Measurements from ENCODE around the gene SELENBP1.
"Not testable (repeated sequence)": the region's sequence is repeated elsewhere in the genome, so short reads cannot be mapped to it uniquely, and the experiment has no call there.

The SELENBP1 gene

DNA sequence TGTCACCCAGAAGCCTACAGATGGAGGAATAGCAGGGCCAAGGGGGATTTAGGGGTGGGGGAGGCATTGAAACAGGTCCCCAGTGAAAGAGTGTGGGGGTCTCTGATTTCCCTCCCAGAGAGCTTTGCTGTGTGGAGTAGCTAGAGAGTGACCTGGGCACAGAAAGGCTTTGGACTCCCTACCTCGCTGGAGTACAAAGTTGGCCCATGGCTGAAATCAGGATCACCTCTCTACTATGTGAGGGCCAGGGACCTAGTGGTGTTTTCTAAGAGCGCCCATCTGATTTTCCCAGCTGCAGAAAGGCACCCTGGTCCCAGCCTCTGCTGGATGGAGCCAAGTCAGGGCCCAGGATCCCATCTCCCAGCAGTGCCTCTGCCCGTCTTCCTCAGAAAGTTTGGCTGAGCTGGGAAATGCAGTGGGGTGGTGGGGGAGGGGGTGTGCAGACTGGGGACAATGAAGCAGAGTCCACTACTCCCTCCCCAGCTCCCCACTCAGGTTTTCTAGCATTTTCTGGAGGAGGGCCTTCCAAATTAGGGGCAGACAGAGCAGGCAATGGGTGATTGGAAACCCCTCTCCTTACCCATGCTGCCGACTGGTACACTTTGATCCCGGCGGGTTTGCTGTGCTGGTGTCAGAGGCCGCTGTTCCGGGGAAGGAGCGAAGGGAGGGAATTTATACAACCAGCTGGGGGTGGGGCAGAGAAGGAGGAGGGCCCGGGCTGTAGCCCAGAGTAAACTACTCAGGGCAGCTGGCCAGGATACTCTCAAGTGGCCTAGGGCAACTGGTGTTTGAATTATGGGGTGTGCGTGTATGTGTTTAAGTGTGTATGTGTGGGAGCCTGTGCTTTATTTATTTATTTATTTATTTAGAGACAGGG is at the start of gene SELENBP1:
Gene SELENBP1 (minus strand): TSS at position 648 of the 877 bp plus-strand sequence. CDS start 64 bp downstream, at position 584.
- DNase-seq (ENCODE audit: low spot score): peak; percentile 62

DNA sequence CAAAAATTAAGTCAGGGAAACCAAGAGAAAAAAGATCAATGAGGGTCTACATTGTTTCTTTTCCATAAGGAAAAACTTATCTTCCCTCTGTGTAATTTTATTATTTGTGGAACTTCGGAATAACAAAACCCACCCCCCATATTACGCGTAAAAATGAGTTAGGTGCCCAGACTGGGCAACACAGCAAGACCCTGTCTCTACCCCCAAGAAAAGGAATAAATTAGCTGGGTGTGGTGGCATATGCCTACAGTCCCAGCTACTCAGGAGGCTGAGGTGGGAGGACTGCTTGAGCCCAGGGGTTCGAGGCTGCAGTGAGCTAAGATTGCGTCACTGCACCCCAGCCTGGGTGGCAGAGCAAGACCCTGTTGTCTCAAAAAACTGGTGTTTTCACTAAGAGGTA is 47.3 kb upstream of the SELENBP1 start:
- DNase-seq (ENCODE audit: low spot score): no peak

DNA sequence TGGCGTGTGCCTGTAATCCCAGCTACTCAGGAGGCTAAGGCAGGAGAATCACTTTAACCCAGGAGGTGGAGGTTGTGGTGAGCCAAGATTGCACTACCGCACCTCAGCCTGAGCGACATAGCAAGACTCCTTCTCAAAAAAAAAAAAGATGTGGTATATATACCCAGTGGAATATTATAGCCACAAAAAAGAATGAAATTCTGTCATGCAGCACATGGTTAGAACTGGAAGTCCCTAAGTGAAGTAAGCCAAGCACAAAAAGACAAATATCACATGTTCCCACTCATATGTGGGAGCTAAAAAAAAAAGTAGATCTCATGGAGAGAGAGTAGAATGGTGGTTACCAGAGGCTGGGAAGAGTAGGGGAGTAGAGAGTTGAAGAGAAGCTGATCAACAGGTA is 45.6 kb upstream of the SELENBP1 start:
- no peak for DNase-seq (ENCODE audit: low spot score)

DNA sequence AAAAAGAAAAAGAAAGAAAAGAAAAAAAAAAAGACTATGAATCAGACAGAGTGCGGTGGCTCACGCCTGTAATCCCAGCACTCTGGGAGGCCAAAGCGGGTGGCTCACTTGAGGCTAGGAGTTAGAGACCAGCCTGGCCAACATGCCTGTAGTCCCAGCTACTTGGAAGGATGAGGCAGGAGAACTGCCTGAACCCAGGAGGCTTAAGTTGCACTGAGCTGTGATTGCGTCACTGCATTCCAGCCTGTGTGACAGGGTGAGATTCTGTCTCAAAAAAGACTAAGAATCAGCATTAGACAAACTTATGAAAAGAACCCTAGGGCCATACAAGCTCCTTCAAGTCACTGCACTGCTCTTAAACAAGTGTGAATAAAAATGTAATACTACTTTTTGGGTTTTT is 43.7 kb upstream of the SELENBP1 start:
- no peak for DNase-seq (ENCODE audit: low spot score)

DNA sequence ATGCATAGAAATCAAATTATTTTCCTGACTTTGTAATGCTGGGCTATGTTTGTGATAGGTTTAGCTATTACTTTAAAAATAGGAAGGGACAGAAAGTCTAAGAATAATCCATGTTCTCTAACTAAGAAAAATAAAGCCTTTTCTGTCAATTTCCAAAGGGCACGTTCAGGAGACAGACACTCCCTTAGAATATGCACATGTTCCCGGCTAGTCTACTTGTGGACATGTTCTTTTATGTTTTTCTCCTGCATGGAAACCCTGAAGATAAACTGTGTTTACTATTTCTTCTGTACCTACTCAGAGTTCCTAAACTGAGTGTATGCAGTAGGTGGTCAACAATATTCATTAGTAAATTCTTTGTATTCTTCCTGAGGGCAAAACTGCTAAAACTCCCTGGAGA is 39.4 kb upstream of the SELENBP1 start:
- no peak for DNase-seq (ENCODE audit: low spot score)

DNA sequence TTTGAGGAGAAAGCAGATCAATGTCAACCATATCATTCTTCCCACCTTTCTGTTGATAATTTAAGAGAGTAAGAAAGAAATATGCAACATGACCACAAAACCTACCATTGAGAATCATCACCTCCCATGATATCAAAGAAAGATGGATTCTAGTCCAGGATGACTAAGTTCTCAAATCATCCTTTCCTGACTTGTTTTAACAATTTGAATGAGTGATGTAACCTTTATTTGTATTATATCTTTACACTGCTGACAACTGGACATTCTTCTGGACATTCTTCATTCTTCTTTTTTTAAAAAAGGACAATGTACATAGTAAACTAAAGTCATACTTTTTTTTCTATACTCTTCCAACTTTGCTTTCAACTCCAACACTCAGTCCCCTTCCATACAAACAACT is 36.4 kb upstream of the SELENBP1 start:
- no peak for DNase-seq (ENCODE audit: low spot score)

DNA sequence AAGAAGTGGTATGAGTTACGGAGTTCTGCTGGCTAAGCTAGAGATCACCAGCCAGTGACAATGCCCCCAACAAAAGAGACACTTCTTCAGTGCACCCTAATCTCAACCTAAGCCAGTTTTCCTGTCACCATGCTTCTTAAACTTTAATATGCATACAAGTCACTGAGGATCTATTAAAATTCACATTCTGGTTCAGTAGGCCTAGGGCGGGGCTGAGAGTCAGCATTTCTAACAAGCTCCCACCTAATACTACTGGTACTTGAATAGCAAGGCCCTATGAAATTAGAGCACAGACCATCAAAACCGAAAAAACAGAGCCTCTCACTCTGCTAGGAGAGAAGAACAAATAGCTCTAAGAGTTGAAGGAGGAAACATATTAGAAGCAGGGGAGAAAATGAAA is 34.8 kb upstream of the SELENBP1 start:
- DNase-seq (ENCODE audit: low spot score): no peak

DNA sequence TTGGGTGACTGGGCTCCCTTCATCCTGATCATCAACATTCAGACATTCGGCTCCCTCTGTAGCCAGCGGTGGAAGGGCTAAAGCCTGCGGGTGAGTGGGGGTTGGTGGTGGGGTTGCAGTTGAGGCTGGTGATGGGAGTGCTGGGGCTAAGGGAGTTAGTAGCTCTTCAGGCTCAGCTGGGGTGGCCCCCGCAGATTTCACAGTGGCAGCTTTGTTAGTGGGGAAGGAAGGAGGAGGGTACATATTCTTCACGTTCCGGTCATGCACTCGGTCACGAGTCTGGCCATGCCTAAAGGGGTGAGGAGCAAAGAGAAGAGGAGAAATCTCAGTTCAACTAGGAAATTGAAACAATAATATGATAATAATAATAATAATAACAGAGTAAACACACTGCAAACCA is 33.7 kb upstream of the SELENBP1 start:
- peak; percentile 43 for DNase-seq (ENCODE audit: low spot score)

DNA sequence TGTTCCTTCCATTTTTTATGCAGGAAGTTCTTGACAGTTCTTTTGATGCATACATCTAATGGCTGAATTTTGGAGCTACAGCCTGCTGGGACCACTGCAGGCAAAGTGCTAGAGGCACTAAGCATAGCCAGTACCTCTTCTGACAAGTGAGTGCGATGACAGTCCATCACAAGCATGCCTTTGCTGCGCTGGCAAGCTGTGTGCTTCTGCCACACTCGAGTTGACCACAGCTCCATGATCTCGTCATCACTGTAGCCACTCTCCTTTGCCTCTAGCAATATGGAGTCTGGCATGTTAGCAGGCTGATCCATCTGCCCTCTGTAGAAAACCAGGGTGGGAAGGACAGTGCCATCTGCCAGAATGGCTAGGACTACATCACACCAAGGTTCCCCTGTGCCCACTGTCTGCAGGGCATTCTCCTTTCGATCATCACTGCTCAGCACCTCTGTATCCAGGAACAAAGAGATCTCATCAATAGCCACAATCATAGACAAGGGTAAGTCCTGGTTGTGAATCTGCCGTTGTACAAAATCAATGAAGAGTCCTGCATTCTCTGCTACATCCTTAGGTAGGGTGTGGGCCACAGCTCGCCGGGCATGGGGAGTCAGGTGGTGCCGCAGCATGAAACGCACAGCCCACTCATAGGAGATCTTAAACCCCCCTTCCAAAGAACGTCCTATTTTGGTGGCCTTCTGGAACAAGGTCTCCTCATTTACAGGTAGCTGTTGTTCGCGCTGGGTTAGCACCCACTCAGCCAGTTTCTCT is 32.9 kb upstream of the SELENBP1 start:
- no peak for DNase-seq (ENCODE audit: low spot score)

DNA sequence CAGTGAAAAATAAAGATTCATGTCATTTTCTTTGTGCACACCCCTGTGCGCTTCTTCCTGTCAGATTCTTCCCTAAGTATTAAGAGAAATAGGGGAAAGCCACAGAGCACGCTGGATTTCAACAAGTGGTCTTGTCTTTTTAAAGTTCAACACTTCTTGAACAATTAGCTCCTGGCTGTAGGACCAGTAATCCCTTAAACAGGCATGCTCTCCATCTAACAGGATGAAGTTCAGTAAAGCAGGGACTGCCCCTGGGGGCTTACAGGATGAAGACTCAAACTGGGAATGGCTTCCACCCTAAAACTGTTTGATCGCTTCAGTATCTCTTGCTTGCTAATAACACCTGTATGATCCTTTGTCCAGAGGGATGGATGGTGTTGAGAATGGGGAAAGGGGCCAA is 31.1 kb upstream of the SELENBP1 start:
- no peak for DNase-seq (ENCODE audit: low spot score)

DNA sequence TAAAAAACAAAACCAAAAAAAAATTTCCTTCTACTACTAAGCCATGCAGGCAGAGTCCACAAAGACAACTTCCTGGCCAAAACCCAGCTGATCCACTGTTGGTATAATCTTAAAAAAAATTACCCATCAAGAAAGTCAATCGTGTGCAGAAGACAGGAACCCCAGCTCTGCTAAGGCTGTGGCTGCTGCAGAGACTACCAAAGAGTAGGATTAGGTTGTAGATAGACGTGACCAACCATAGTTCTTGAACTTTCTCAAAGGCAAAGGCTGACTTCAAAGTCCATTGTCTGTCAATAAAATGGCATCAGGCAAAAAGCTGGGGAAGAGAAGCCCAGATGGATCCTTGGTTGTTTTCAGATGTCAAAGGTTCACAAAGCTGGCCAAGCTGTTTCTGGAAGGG is 30.3 kb upstream of the SELENBP1 start:
- DNase-seq (ENCODE audit: low spot score): no peak

DNA sequence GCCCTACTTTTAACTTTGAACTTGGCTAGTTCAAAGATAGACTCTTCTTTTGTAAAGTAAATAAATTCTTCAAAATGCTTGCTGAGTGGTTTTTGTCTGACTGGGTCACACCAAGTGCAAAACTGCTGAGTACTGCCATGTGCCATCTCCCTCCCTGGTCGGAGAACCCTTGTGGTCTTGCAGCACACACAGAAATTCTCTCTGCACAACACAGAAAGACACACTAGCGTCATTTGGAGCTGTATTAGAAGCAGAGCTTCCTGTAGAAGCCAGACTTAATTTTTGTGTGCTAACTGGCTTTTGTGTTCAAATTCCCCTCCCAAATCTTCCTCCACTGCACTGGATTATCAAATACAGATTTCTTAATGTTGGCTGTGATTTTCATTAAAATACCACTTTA is 29.4 kb upstream of the SELENBP1 start:
- no peak for DNase-seq (ENCODE audit: low spot score)

DNA sequence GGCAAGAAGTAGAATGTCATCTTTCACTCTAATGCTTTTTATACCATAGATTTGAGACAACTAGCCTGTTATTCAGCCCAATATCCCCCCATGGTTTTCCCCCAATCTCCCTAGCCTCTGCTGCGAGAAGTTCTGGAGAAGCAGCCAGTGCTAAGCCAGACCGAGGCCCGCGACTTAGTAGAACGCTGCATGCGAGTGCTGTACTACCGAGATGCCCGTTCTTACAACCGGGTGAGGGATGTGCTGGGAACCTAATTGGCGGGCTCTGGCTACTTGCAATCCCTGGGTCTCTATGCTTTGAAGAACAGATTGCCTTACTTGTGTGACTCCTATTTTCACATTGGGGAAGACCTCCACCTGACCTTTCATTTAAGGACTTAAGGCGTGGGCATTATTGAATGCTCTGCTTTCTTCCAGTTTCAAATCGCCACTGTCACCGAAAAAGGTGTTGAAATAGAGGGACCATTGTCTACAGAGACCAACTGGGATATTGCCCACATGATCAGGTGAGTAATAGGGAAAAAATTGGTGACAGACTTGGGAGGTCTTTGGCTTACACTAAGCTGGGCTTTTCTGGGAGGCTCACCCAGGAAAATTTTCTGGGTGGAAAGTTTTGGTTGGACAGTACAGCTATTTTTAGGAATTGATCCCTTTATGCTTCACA is 28.8 kb upstream of the SELENBP1 start:
- DNase-seq (ENCODE audit: low spot score): no peak

DNA sequence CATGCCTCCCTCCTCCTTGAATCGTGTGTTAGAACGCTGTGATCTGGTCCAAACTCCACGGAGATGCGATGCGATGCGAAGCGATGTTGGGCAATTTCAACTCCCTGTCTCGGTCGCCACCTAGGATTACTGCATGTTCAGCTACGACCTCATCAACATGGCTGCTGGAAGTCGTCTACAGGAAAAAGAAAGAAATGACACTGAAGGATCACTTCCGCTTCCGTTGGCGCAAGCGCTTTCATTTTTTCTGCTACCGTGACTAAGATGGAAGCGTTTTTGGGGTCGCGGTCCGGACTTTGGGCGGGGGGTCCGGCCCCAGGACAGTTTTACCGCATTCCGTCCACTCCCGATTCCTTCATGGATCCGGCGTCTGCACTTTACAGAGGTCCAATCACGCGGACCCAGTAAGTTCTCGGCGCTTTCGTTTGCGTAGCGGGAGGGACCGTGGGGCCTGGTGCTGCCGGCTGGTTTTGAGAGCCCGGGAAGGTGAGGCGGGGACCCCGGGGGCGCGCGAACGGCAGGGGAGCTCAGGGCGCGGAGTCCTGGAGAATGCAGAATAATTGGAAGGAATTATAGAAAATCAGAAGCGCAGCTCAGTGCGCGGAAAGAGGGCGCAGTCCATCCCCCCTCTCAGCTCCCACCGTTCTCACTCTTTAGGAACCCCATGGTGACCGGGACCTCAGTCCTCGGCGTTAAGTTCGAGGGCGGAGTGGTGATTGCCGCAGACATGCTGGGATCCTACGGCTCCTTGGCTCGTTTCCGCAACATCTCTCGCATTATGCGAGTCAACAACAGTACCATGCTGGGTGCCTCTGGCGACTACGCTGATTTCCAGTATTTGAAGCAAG is 27.0 kb upstream of the SELENBP1 start, which contains the start of gene PSMB4:
Gene PSMB4 (plus strand): TSS at position 250 of the 848 bp plus-strand sequence. CDS start 15 bp downstream, at position 265.
- DNase-seq (ENCODE audit: low spot score): peak; percentile 95

DNA sequence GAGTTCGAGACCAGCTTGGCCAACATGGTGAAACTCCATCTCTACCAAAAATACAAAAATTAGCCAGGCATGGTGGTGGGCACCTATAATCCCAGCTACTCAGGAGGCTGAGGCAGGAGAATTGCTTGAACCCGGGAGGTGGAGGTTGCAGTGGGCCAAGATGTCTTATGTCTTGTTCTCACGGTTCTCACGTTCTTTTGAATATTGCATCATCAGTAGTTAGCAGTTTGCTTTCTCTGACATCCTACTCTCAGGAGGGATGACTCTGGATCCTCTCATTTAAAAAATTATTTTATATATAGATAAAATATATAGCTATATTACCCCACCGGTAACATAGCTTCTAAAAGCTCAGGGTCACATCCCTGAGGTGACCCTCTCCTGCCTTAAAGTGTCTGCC is 23.8 kb upstream of the SELENBP1 start:
- not testable (repeated sequence) for DNase-seq (ENCODE audit: low spot score)

DNA sequence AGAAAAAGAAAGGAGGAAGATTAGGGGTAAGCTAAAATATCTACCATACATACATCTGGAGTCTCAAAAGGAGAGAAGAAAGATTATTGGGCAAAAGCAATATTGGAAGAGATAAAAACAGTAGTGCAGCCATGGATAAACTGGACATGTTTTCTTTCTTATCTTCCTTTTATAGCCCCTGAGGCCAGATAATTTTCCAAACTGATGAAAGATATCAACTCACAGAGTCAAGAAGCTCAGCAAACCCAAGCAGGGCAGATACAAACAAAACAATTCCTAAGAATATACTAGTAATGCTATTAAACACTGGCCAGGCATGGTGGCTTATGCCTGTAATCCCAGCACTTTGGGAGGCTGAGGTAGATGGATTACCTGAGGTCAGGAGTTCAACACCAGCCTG is 21.1 kb upstream of the SELENBP1 start:
- DNase-seq (ENCODE audit: low spot score): no peak

DNA sequence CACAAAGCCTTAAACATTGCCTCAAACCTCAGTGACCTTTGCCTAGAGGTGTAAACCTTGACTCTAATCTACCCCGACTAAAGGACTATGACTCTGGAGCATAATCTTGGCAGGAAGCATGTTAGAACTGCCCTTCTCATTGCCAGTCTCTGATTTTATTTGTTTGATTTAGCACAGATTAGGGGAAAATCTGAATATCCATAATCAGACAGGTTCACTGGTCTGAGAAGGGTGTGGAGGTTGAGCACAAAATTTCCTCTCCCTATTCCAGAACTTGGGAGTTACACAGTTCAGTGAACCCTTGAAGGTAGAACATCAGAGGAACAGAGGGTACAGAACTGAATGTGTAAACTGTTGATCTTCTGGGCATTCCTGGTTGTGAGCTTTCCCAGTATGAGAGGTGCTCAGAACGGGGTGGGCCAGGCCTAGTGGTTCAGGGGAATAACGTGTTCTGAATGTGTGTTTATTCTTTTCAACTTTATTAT is 18.6 kb upstream of the SELENBP1 start:
- no peak for DNase-seq (ENCODE audit: low spot score)

DNA sequence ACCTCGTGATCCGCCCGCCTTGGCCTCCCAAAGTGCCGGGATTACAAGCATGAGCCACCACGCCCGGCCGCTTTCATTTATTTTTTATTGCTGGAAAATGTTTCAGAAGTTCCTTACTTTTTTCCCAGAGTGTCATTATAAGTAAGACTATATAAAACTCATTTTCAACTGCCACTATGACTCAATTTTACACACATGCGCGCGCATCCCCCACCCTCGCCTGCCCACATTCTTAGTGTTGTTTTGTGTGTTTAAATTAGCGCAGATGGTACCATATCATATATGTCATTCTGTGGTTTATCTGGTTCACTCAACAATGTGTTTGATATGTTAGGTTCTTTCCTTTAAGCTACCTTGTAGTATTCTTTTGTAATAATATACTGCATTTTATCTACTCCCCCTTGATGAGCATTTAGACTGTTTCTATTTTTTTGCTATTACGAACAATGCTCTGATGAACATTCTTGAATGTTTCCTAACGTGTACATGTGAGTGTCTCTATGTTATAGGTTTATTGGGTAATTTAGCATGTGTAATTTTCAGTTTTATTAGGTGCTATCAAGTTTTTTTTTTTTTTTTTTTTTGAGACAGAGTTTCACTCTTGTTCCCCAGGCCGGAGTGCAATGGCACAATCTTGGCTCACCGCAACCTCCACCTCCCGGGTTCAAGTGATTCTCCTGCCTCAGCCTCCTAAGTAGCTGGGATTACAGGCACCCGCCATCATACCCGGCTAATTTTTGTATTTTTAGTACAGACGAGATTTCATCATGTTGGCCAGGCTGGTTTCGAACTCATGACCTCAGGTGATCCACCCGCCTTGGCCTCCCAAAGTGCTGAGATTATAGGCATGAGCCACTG is 17.9 kb upstream of the SELENBP1 start:
- DNase-seq (ENCODE audit: low spot score): not testable (repeated sequence)

DNA sequence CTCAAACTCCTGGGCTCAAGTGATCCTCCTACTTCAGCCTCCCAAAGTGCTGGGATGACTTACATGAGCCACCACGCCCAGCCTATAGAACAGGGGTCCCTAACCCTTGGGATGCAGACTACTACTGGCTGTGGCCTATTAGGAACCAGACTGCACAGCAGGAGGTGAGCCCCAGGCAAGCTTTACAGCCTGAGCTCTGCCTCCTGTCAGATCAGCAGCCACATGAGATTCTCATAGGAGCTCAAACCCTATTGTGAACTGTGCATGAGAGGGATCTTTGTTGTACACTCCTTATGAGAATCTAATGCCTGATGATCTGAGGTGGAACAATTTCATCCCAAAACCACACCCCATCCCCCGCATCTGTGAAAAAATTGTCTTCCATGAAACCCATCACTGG is 13.5 kb upstream of the SELENBP1 start:
- DNase-seq (ENCODE audit: low spot score): no peak

DNA sequence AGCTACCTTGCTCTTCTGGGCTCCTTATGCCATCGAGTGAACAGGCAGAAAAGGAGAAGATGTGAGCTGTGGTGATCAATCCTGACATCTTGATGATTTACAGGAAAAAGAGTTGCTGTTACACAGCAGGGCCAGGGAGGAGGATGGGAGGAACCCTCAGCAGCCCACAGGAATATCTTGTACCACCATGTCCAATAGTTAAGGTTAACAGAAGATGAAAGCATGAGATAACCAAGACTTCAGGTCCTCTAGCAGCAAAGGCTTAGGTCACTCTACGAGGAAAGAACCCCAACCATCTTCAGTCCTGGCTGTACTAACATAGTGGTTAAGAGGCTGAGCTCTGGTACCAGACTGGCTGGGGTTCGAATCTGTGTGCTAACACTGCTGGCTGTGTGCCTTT is 12.1 kb upstream of the SELENBP1 start:
- DNase-seq (ENCODE audit: low spot score): no peak
